Left forelimb (tissue), 1 donor: ENCODE data around the gene CDH15.
"Not testable (repeated sequence)": the region's sequence is repeated elsewhere in the genome, so short reads cannot be mapped to it uniquely, and the experiment has no call there.

ENCODE experiments used
- DNase-seq: peaks from one replicate; pipeline ENCODE4 v3.0.0-alpha.2; 2018; ENCODE audit warnings: low spot score

Gene CDH15

GRCh38 chr16:89172528-89173173, 1.1 kb downstream of the CDH15 start:
- DNase-seq: no peak

- DNase-seq: no peak
Measured at GRCh38 chr16:89173174-89173921, 1.8 kb downstream of the CDH15 start.

DNA sequence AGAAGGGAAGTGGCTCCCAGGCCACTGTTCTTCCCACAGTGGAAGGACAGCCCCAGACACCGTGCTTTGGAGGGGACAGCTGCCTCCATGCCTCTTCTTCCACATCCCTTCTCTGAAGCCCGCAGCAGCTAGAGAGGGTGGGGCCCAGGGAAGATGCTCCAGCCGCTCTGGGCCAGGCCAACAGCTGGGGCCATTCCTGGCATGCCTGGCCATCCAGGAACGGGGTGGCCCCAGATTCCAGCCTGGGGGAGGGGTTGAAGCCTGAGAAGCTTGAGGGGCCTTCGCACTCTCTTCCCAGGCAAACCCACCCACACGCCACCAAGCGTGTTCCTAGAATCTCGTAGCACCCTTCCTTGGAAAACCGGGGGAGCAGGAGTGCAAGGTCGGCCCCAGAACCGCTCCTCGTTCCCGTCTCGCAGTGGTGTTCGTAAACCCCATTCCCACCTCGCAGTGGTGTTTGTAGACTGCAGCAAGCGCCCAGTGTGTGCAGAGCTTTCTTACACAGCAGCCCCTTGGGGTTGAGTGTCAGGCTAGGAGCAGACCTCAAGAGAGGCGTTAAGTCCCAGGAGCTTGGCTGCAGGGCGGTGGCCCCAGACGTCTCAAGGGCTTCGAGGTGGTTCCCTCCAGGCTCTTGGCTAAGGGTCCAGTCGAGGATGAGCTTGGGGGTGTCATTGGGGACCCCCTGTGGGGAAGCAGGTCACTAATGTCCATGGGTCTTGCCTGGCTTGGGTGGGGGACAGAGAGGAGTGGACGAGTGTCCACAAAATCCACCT, 2.7 kb downstream of the CDH15 start:
- DNase-seq: no peak

DNA sequence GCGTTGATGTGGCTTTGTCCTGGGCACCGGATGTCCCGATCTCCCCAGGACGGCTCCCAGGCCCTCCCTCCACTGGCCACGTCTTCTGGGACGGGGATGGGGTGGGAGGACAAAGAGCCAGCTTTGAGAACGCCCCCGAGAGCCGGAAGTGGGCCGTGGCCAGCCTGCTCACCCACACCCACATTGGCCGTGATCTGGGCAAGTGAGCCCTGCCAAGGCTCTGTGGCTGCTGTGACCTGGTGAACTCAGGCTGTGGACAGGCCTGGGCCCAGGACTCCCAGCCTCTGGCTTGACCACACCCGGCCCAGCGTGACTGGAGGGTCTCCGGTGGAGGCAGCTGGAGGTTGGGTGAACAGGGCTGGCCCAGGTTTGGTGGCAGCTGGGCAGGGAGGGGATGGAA, 3.3 kb downstream of the CDH15 start:
- no peak for DNase-seq

- DNase-seq: no peak
Measured at GRCh38 chr16:89175280-89176146, 4.0 kb downstream of the CDH15 start.

GRCh38 chr16:89176147-89176690, 4.7 kb downstream of the CDH15 start:
- DNase-seq: no peak

- DNase-seq: no peak
Measured at GRCh38 chr16:89176717-89177116, 5.2 kb downstream of the CDH15 start.

- DNase-seq: no peak
Measured at GRCh38 chr16:89177501-89177900, 6.0 kb downstream of the CDH15 start.

- DNase-seq: no peak
Measured at GRCh38 chr16:89178453-89179147, 7.1 kb downstream of the CDH15 start.

DNA sequence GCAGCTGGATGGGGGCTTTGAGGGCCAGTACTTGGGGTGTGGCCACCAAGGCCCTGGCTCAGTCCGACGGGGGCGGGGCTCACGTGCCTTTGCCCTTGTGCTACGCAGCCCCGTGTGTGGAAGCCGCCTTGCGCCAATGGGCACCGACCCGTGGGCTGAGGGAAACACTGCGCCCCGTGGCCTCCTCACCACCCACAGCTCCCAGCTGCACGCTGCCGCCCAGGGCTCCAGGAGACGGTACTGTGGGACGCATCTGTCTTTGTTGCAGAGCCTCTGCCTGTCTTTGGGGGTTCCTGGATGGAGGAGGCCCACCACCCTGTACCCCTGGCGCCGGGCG, 7.6 kb downstream of the CDH15 start:
- DNase-seq: no peak

DNA sequence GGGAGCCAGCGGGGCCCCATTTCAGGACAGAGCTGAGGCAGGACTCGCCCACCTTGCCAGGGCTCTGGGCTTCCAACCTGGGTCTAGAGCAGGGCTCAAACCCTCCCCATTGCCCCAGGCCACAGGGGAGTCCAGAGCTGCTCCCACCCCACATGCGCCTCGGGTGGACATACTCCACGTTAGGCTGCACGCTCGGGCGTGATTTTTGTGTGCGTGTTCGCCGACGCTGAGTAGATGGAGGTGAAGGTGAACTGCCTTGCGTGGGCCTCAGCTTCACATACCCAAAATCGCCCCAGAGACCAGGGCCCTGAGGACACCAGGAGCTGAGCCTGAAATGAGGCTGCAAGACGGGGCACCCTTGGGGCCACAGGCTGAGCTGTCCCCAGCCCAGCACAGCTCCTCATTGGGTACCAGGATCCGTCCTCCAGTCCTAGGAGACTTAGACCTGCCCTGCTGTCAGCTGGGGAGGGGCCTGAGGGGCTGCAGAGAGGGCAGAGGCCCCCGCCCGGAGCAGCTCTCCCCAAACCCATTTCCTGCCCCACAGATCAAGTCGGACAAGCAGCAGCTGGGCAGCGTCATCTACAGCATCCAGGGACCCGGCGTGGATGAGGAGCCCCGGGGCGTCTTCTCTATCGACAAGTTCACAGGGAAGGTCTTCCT, 8.2 kb downstream of the CDH15 start:
- DNase-seq: no peak

DNA sequence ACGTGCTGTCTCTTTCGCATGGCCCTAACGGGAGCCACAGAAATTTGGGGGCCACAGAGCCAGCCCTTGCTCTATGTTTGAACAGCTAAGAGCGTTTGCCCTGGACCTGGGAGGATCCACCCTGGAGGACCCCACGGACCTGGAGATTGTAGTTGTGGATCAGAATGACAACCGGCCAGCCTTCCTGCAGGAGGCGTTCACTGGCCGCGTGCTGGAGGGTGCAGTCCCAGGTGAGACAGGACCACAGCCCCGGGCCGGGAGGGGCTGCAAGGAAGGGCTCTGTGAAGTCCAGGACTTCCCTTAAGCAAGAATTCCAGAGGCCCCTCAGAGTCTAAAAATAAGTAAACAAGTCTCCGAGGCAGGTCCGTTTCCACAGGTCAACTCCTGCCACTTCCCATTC, 11.9 kb downstream of the CDH15 start:
- no peak for DNase-seq

DNA sequence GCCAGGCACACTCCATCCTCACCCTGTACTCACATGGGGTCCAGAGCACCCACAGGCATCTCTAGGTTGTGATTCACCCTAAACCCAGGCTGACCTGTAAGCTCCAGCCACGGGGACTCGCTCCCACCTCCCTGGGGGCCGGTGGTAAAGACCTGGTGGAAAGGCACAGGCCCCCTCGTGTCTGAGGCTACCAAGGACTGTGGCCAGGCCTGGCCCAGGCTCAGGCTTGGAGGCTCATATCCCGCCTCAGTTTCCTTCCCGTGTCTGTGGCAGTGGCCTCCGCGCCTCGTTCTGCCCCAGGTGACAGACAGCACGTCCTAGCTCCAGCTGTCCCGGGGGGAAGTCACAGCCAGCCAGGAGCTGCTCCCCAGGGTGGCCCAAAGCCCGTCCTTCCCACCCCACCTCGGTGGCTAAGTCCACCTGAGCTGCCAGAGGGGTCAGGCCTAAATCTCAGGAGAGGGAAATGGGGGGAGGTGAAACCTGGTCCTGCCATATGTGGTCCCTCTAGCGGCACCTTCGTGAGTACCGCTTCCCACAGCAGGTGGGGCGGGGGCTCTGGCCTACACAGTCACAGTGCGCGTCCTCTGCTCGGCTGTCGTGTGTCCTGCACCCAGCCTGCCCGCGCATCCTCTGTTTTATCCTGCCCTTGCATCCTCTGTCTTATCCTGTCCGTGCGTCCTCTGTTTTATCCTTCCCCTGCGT, 12.6 kb downstream of the CDH15 start:
- no peak for DNase-seq

DNA sequence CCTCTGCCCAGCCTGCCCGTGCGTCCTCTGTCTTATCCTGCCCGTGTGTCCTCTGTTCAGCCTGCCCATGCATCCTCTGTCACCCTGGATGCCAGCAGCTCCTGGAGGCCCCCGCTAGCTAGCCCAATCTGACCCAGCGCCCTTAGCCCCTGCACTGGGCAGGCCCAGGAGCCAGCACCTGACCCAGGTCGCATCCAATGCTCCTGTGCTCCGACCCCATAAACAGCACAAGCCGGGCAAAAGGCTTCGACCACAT, 13.1 kb downstream of the CDH15 start:
- DNase-seq: no peak

DNA sequence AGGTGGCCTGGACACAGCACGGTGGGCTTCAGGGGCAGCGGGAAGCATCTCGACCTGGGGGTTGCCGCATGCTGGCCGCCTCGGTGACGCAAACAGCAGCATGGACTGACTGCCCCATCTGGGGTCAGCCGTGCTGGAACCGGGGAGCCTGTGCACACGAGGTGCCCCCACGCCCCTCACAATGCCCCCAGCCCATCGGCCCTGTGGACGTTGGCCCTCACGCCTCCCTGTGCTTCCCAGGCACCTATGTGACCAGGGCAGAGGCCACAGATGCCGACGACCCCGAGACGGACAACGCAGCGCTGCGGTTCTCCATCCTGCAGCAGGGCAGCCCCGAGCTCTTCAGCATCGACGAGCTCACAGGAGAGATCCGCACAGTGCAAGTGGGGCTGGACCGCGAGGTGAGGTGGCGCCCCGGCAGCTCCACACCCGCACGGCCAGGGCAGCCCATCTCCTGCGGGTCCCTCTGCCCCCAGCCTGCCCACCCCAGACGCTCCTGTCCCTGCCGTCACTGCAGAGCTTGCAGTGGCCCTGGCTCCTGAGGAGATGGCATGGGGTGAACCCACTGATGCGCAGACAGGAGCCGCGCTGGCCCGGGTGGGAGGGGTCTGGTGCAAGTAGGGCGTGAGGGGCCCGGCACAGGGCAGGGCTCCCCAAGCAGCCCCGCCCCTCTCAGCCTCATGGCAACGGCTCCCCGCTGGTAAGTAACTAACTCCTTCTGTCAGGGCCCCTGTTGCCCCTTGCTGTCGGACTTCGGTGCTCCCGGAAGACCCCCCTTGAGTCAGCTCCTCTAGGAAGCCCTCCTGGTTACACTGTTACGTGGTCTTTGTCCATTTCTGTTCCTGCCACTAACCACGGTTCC, 13.6 kb downstream of the CDH15 start:
- DNase-seq: no peak

GRCh38 chr16:89185887-89186592, 14.5 kb downstream of the CDH15 start:
- not testable (repeated sequence) for DNase-seq

GRCh38 chr16:89186593-89187031, 15.1 kb downstream of the CDH15 start:
- DNase-seq: not testable (repeated sequence)

- DNase-seq: no peak
Measured at GRCh38 chr16:89187032-89187769, 15.7 kb downstream of the CDH15 start.
